Measurements from ENCODE around the gene RUNX1.
A peak's percentile ranks its signal among the peaks of the same experiment; 100 is the strongest.

RUNX1 gene

DNA sequence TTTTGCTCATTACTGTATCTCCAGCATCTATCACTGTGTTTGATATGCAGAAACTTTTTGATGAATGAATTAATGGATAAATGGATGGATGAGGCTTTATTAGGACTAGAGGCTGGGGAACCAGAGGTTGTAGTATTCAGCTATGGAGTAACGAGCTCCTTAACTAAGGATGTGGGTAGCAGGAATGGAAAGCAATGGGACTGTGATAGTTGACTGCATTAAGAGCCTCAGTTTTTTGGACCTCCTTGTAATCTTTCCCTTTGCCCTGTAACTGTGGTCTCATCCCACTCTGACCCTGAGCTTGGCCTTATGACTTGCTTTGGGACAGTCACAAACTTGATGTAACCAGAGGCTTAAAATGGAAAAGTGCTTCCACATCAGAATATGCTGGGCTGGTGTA lies 9.0 kb upstream of the RUNX1 start:
- no peak for DNase-seq

DNA sequence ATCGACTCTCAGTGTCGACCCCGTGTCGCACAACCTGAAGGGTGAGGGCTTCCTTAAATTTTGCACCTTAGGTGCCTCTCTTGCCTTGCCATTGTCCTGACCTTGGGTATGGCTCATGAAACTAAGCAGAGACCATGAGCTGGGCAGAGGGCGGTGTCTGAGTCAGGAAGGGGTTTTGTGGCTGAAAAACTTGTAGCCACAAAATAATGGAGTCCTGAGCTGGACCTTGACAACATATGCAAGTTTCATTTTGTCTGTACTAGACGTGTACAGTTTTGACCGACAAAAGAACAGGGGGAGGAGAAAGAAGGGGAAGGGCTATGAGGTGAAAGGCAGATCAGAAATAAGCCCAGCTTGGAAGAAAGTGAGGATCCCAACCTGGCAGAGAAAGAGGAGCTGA lies 8.3 kb upstream of the RUNX1 start:
- DNase-seq, result no peak

DNA sequence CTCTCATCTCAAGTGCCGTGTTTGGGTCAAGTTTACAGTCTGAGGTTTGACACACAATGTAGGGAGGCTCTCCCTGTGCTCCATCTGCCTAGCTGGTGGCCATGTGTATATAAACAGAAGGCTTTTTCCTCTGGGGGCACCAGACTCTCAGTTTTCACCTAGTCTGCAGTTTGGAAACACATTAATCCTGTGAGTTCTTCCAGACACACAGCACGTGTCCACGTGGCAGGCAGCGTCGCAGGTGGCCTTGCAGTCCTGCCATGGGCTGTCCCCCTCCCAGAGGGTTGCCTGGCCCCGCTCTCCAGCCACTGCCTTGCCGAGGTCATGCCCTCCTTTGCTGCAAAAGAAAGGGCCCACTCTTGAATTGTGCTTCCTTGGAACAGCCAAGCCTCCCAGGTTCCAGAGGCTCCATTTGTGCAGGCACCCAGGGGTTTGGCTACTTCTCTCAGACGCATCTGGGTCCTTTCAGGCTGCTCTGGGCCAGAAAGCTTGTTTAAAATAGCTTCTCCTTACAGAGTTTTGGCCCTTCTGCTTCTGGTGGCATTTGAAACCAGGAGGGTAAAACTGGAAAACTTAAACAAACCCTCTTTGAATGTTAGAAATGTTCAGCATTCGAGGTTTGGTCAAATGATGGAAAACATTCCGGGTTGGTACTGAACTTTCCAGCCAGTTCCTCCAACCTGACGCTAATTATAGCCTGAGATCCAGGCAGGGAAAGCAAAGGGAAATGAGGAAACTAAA lies 4.4 kb upstream of the RUNX1 start:
- no peak for DNase-seq

DNA sequence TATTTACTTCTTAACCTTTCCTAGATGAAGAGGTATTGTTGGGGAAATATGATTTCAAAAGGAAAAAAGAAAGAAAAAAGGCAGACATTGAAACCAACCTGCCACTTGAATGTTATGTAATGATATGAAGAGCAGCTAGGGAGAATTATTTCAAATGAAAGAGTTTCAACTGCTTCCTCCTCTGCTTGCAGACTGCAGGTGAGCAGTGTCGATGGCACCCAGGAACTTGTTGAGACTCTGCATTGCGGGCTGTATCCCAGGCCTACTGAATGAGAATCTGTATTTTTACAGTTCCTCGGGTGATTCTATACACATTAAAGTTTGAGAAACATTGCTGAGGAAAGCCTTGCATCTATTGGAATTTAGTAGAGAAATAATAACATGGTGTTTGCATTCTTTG lies 3.7 kb upstream of the RUNX1 start:
- no peak for DNase-seq

DNA sequence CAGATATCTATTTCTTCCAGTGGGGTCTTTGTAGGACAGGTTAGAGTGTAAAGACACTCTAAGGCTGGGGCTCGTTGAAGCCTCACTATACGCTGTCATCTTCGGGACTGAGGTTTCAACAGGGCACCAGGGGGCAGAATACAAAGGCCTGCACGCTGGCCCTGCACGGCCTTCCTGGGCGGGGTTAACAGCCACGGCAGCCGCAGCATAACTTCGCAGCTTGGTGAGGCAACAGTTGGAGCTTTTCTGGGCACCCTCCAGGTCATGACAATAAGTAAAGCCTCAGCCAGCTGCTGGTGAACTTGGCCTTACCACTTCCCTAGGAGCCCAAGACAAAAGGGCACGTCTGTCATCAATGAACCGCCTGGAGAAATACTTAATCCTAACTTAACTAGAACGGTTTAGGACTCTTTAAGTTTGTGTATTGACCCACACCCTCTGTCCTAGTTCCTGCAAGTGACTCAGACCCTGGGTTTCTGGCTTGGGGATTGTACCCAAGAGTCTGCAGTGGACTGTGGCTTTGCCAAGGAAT lies 2.3 kb upstream of the RUNX1 start:
- peak; percentile 91 for DNase-seq

- DNase-seq, result no peak
Observed at GRCh38 chr21:35050348-35051286, 1.5 kb upstream of the RUNX1 start.

DNA sequence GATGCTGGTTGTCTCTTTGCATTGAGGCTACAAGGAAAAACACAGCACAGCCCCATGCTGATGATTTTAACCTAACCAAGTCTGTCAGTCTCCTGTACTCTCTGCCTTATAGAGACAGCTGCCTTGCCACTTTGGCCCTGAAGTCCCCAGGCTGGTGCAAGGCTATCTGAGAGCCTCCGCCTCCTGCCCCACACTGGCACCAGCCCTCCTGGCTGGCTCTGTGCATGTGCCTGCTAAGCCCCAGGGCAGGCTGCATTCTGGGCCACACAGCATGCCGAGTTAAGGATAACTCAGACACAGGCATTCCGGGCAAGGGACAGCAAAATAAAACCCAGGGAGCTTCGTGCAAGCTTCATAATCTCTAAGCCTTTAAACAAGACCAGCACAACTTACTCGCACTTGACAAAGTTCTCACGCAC lies 910 bp downstream of the RUNX1 start:
- no peak for DNase-seq

DNA sequence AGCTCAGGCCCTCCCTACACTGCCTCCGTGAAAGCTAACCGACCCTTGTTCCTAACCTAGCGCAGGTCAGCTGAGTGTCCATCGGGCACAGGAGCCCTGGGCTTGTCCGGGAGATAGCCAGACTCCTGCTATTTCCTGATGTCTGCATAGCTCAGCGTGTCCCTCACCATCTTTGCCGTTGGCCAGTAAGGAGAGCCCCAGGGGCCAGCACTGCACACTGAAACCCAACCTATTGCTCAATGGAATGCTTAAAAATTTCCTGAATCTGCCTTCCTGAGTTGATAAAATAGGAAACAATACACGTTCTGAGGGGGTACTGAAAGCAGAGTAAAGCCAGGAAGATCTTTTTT lies 2.2 kb downstream of the RUNX1 start:
- no peak for DNase-seq

GRCh38 chr21:35046263-35046624 lies 2.9 kb downstream of the RUNX1 start:
- no peak for DNase-seq

GRCh38 chr21:35045542-35046262 lies 3.4 kb downstream of the RUNX1 start:
- DNase-seq, result no peak

GRCh38 chr21:35044770-35045541 lies 4.1 kb downstream of the RUNX1 start:
- no peak for DNase-seq

DNA sequence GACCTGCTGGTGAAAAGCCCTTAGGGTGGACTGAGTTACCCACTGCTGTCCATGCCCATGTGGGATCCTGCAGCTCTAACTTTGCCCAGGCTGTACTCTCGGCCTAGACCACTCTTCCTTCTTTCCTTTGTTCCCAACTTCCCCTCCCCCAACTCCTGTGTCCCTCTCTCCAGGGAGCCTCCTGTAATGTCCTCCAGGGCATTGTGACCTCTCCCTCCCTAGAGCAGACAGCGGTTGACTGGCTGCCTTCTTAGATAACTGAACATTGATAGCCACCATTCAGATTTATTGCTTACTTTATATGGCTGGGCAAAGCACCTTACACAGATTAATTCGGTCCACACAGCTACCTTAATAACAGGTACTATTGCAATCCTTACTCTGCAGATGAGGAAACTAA lies 5.0 kb downstream of the RUNX1 start:
- DNase-seq, result no peak

- no peak for DNase-seq
Observed at GRCh38 chr21:35043549-35043948, 5.6 kb downstream of the RUNX1 start.

DNA sequence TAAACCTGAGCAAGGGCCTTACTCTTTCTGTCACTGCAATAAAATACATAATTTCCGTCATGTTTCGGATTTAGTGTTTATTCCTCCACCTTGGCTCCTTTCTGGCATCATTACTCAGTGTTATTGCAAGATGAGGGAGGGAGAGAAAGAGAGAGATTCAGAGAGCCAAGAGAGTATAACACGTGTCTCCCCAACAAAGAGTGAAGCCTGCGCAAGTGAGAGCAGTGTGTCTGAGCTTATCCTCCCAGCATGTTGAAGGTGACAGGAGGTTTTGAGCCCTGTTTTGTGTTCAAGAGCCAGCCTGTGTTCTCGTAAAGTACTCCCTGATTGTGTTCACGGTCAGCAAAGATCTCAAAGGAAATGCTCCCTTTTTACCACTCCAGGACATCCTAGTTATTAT lies 6.3 kb downstream of the RUNX1 start:
- DNase-seq, result no peak

- no peak for DNase-seq
Observed at GRCh38 chr21:35041881-35042280, 7.2 kb downstream of the RUNX1 start.

DNA sequence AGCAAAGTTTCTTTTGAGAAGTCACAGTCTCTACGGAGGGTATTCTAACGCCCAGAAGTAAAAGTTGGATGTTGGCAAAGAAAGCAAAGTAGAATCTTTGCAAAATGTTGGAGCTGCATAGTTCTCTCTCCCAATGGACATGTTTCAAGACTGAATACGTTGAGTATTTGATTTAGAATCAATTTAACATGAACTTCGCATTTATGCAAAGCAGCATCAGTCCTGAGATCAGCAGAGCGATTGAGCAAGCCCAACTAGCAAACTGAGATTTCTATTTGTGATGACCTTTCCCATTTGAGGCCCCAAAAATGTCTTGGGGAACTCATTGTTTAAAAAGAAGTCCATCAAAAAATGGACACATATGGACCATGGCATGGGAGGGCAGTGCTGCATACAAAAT lies 8.0 kb downstream of the RUNX1 start:
- DNase-seq, result no peak

- no peak for DNase-seq
Observed at GRCh38 chr21:35039595-35040289, 9.4 kb downstream of the RUNX1 start.

GRCh38 chr21:35038772-35039319 lies 10.3 kb downstream of the RUNX1 start:
- DNase-seq, result no peak

DNA sequence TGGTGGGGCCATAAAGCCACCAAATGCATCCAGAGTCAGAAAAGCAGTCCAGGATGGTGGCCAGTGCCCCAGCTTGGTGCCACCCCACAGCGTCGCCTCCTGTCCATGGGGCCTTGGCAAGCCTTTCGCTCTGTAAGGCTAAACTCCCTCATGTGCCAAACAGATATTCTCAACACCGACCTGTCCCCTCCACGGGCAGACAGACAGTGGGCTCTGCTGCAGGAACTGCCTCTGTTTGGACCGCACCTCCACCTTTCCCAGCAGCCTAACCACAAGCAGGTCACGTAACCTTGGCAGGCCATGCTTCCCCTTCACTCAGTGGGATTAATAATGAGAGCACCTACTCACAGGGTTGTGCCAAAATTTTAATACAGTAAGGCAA lies 11.7 kb downstream of the RUNX1 start:
- DNase-seq, result no peak

DNA sequence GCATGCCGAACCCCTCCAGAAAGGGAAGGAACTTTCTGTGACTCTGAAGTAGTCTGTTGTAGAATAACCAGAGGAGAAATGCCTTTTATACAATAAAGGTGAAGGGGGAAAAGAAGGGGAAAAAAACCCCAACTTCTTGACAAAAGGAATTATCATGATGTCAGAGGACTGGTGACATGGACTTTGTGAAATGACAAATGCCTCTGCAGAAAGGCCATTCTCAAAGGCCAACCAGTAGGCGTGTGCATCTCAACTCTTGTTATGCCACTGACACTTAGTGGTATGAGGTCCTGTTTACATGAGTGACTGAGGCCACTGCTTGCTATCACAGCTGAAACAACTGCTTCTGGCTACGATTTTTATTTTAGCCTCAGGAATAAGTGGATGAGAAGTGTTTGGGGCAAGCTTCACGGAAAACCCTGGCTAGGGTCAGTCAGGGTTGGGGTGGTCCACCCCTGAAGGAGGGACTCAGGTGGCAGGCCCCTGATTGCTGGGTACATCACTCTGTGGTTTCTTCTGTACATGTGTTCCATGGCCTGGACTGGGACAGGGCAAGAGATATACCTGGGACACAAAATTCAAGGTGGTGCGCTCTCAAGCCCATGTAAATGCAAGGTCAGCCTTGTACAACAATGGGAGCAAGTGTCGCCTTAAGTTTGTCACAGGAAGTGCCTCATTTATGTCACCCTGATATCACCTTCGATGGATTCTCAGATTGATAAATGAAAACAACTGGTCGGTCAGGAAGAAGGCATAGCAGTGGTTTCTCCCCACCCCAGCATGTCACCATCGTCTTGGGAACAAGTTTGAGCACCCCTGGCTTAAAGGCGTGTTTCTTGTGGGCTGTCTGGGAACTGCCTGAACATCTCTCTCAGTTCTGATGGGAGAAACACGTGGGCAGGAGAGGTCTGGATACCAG lies 12.4 kb downstream of the RUNX1 start:
- DNase-seq, result no peak

DNA sequence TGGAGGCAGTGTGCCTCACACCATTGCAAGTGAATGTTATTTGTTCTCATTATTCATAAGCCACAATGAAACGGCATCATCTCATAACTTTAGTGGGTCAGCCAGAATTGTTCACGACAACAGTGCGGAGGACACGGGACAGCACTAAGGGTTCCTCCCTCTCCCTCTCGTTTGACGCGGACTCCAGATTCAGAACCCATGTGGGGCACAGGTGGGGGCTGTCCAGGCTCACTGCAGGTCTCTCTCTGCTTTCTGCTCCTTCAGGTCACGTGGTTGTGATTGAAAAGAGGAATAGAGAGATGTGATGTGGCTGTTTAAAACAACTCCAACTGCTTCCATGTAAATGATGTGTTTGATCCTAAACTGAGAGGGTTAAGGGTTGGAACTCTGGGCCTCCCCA lies 13.5 kb downstream of the RUNX1 start:
- DNase-seq, result no peak

All from SIG-M5 (cell line).